ENCODE data around the gene QDPR. TPM values are rescaled to one million over a fixed set of nuclear protein-coding genes. Genes with fewer than 3 reads are reported as not detected.

Gene QDPR
- total and polyA plus RNA-seq, 10 of the 15 experiments (the other 5 are each of a cell fraction or from before 2014, with no cell fraction given): 3.0 to 27.7 (median 11.8) TPM

GRCh38 chr4:17497890-17498523, 13.9 kb downstream of the QDPR start:
- no peak for DNase-seq (ENCODE audit: low read depth, low spot score)
- Histone ChIP-seq H3K36me3 (ENCODE audit: control insufficient read depth in 2 of 2, insufficient read depth in 2 of 2, low read length in 1 of 2) (peaks cover 0 to 7% of the 10 kb centered on the region in 2 experiments; a peak in 1 of 4 replicates), H3K9ac (ENCODE audit: control insufficient read depth, insufficient read depth, low read length) (no peak overlapping the region), H3K4me1 (ENCODE audit: control insufficient read depth, insufficient read depth, low read length) (no peaks in the 10 kb centered on the region), H4K20me1 (ENCODE audit: control insufficient read depth, insufficient read depth) (no peaks in the 10 kb centered on the region), H3K27me3 (replicated peaks in 1 of 2; ENCODE audit: control insufficient read depth in 2 of 2, insufficient read depth in 2 of 2, low read length in 1 of 2) (no peaks in the 10 kb centered on the region), H3K4me2 (ENCODE audit: control insufficient read depth, insufficient read depth) (no peak overlapping the region), H3K79me2 (ENCODE audit: control insufficient read depth, insufficient read depth, low read length) (no peaks in the 10 kb centered on the region), H2AFZ (ENCODE audit: control insufficient read depth, low read depth, low read length) (no peak overlapping the region), H3K27ac (ENCODE audit: control insufficient read depth, insufficient read depth) (no peak overlapping the region), H3K4me3 (no peak overlapping the region), H3K9me3 (replicated peaks; ENCODE audit: control insufficient read depth, insufficient read depth, low read length) (no peaks in the 10 kb centered on the region)
- ChIA-PET POLR2A (no interaction called here), RAD21 (ENCODE audit: unreplicated experiment) (no interaction called here), SMC1A (ENCODE audit: uncharacterized antibody, unreplicated experiment) (no interaction called here), CTCF (interaction anchor here (1.4 kb wide), 1 partner anchor 26 kb away, joined by 3 read pairs; no protein-coding TSS in a partner anchor)
- no peak for TF ChIP-seq YBX1 (IDR thresholded peaks at IDR 0.05)
- no peak for TF ChIP-seq TCF7 (IDR thresholded peaks at IDR 0.05; ENCODE audit: borderline replicate concordance)
- no peak for TF ChIP-seq HCFC1 (IDR thresholded peaks at IDR 0.05; ENCODE audit: low read length)
- no peak for TF ChIP-seq CBX3 (IDR thresholded peaks at IDR 0.05; ENCODE audit: borderline replicate concordance, low read depth)
- no peak for TF ChIP-seq MEF2A (IDR thresholded peaks at IDR 0.05; ENCODE audit: insufficient read depth, low read depth, low read length)
- TF ChIP-seq TCF3 (IDR thresholded peaks at IDR 0.05; ENCODE audit: borderline replicate concordance, insufficient read depth, low read depth, low read length): no peak
- no peak for TF ChIP-seq GABPA (IDR thresholded peaks at IDR 0.05; ENCODE audit: low read depth)
- no peak for TF ChIP-seq POU2F2 (IDR thresholded peaks at IDR 0.05; ENCODE audit: borderline replicate concordance, low read depth, low read length)
- TF ChIP-seq ELK1 (IDR thresholded peaks at IDR 0.05; ENCODE audit: low read depth, low read length): no peak
- TF ChIP-seq POLR2AphosphoS2 (IDR thresholded peaks at IDR 0.05; ENCODE audit: low read depth, low read length): no peak
- TF ChIP-seq TARDBP (IDR thresholded peaks at IDR 0.05; ENCODE audit: borderline replicate concordance): no peak
- TF ChIP-seq SMAD1 (IDR thresholded peaks at IDR 0.05; ENCODE audit: low read depth, partially characterized antibody): no peak
- TF ChIP-seq SMC3 (IDR thresholded peaks at IDR 0.05; ENCODE audit: borderline replicate concordance, low read length): no peak
- TF ChIP-seq RAD51 (IDR thresholded peaks at IDR 0.05): no peak
- TF ChIP-seq PAX5 (IDR thresholded peaks at IDR 0.05; ENCODE audit: borderline replicate concordance, low read depth, low read length): no peak
- no peak for ATAC-seq
- no peak for FAIRE-seq
- 46% methylated on average over 7 of the region's 7 CpGs for WGBS (ENCODE audit: insufficient coverage, insufficient replicate concordance, low lambda C conversion rate, missing lambda C conversion rate)
- intact Hi-C loops (cut with micrococcal nuclease; ENCODE audit: unreplicated experiment) (no loop called here), in situ Hi-C loops (cut with MboI) (no loop called here)
- no TSS peak for BruUV-seq (replicated peaks)
